ENCODE results near the gene MRNIP.

Gene MRNIP

DNA sequence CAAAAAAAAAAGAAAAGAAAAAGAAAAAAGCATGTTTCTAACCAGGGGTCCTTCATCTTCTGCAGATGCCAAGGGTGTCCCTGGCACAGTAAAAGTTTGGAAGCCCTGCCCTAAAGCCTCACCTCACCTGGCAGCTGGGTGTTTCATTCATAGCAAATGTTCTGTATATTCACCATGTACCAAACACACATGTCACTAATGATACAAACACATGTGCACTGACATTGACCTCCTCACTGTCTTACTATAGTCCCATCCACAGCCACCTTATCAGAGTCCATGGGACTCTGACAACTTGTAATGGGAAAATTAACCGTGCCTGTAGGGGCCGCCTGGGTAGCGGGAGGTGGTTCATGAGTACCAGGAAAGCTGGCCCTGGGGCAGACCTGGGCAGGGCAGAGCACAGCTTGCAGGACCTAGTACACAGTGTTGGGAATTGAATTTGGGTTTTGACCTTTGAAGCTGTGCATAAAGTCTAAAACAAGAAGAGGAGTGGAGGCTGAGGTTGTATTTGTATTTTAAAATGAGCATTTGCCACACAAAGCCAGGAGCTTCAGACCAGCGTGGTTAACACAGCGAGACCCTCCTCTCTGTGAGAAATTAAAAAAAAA lies 45.5 kb downstream of the MRNIP start:
- no peak for DNase-seq (ENCODE audit: extremely low read depth, low read depth)
- TF ChIP-seq, protein P1, sequence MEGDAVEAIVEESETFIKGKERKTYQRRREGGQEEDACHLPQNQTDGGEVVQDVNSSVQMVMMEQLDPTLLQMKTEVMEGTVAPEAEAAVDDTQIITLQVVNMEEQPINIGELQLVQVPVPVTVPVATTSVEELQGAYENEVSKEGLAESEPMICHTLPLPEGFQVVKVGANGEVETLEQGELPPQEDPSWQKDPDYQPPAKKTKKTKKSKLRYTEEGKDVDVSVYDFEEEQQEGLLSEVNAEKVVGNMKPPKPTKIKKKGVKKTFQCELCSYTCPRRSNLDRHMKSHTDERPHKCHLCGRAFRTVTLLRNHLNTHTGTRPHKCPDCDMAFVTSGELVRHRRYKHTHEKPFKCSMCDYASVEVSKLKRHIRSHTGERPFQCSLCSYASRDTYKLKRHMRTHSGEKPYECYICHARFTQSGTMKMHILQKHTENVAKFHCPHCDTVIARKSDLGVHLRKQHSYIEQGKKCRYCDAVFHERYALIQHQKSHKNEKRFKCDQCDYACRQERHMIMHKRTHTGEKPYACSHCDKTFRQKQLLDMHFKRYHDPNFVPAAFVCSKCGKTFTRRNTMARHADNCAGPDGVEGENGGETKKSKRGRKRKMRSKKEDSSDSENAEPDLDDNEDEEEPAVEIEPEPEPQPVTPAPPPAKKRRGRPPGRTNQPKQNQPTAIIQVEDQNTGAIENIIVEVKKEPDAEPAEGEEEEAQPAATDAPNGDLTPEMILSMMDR (IDR thresholded peaks at IDR 0.05; ENCODE audit: low read depth, low read length, missing control alignments): no peak

DNA sequence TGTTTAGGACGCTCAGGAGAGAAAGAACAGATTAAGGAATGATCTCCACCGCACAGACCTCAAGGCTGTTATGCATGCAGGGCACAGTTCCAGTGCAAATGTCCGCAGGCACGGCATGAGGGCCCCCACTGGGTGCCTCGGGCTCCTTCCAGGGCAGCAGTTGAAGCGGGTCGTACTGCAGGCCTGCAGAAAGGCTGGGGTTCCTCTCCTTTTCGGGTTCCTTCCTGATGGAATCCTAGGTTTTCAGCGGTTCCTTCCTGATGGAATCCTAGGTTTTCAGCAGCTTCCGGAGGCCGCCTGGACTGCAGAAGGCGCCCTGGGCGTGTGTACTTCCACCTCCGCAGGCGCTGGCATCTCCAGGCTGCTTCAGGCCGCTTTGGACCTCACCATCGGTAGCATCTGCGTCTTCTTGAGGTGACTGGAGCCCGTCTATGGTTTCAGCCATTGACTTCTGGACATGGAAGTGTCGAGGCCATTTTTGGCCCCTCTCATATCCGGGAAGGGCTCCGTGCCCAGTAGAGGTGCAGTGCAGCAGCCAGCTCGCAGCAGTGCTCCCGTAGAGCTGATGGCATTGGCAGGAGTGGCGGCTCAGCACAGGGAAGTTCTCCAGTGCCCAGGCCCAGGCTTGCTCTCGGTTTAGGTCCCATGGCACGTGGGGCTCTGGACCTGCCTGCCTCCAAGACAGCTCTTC lies 46.3 kb downstream of the MRNIP start:
- no peak for DNase-seq (ENCODE audit: extremely low read depth, low read depth)
- no peak overlapping the region for H3K4me3 ChIP-seq (replicated peaks; ENCODE audit: low read depth, low read length)
- TF ChIP-seq, protein P1 (IDR thresholded peaks at IDR 0.05; ENCODE audit: low read depth, low read length, missing control alignments): no peak

More for the DNA sequence above, 45.5 kb downstream of the MRNIP start:
- H3K4me3 ChIP-seq (replicated peaks; ENCODE audit: low read depth, low read length): no peak overlapping the region

DNA sequence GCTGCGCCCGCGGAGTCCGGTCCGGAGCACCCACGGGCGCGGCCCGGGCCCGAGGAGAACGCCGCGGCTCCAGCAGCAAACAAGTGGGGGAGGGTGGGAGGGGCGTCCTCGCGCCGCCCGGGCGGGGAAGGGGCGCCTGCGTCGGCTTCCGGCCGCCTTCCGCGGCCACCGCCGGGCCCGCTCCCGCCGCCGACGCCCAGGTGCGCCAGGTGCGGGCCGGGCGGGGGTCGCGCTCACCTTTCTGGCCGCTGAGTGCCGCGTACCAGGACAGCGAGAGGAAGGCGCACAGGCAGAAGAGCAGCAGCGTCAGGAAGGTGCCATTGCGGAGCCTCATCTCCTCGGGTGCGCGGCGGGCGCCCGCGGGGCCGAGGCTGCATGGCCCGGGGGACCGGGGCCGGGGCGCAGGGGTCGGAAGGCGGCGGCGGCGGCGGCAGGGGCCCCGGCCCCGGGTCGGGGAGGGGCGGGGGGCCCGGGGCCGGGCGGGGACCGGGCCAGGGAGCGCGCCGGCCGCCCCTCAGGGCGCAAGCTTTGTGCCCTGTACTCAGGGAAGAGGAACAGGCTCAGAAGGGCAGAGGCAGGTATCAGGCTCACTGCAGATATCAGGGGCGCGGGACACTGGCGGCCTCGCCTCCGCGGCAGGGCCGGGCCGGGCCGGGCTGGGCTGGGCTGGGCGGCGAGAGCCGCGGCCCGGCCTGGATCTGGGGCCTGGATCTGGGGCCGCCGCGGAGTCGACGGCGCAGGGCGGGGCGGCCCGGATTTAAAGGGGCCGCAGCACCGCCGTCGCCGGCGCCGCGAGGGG lies 52.2 kb downstream of the MRNIP start, which contains the start of gene MGAT4B:
MGAT4B (minus strand) TSS at position 617 of the 799 bp plus-strand sequence; CDS start at position 334, 283 bp downstream.
- H3K4me3 ChIP-seq (replicated peaks; ENCODE audit: low read depth, low read length): peak within 1 kb of the TSS; percentile 76
- TF ChIP-seq, protein P1 (IDR thresholded peaks at IDR 0.05; ENCODE audit: low read depth, low read length, missing control alignments): no peak
- DNase-seq (ENCODE audit: extremely low read depth, low read depth): no peak

DNA sequence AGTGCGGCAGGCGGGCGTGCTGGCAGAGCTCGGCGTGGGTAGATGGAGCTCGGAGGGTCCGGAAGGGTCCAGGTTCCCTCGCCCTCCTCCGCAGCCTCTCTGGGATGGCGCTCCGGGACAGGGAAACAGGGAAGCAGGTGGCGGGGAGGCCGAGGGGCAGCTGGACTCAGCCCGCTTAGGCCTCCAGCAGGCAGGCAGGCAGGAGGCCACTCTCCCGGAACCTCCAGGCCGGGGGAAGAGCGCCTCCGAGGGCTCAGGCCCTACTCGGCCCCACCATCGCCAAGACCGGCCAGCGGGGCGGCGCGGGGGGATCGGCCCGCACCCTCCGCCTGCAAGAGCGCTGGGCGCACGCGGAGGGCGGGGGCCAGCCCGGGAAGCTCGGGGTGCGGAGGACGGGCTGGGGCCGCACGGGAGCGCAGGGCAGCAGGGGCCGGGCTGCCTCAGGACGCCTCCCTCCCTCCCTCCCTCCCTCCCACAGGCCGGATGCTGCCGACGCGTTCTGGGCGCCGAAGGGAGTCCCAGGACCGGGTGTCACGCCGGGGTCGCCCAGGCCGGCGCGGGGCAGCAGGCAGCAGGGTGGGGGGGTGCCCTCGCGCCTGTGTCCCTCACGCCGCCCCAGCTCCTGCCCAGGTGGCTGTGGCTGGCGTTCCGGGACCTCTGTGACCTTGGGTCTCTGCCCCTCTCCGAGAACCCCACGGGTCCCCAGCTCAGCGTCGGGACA lies 52.9 kb downstream of the MRNIP start:
- TF ChIP-seq, protein P1 (IDR thresholded peaks at IDR 0.05; ENCODE audit: low read depth, low read length, missing control alignments): no peak
- DNase-seq (ENCODE audit: extremely low read depth, low read depth): no peak
- H3K4me3 ChIP-seq (replicated peaks; ENCODE audit: low read depth, low read length): peak overlapping the region; percentile 76

DNA sequence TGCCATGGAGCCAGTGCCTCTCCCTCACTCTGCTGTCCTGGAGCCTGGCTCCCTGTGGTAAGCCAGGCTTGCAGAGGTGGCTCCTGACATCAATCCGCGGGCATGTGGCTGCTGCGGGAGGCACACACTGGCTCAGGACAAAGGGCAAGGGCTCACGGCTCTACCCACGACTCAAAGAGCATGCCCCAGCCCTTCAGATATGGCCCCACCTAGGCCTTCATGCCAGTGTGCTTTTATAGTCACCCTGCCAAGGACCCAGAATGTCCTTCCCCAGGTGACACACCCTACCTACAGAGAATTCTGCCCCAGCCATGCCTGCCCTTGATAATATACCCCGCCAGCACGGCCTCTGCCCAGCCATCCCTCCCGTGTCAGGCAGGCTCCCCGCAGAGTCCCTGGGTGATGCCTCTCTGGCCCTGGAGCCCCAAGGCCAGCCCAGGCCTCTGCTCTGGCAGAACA lies 53.5 kb downstream of the MRNIP start:
- DNase-seq (ENCODE audit: extremely low read depth, low read depth): no peak
- TF ChIP-seq, protein P1 (IDR thresholded peaks at IDR 0.05; ENCODE audit: low read depth, low read length, missing control alignments): no peak
- H3K4me3 ChIP-seq (replicated peaks; ENCODE audit: low read depth, low read length): peak overlapping the region; percentile 76

DNA sequence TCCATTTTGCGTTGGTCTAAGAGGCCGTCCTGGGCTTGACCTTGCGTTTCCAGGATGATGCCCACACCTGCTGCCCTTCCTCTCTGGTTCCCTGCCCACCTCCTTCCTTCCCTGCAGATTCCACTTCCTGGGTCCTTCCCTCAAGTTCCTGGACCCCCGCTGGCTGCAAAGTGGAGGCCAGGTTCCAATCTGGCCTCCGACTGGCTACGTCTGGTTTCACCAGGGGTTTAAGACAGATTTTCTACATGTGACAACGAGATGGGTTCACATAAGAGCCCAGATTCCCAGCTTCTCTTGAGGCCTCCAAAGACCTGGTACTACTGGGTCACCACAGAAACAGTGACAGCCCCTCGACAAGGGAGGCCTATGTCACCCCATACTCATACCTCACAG lies 54.1 kb downstream of the MRNIP start:
- DNase-seq (ENCODE audit: extremely low read depth, low read depth): no peak
- TF ChIP-seq, protein P1 (IDR thresholded peaks at IDR 0.05; ENCODE audit: low read depth, low read length, missing control alignments): no peak
- H3K4me3 ChIP-seq (replicated peaks; ENCODE audit: low read depth, low read length): peak overlapping the region; percentile 76
